AG09309 (cell line): ENCODE measurements around the gene MKRN2.
A peak's percentile ranks its signal among the peaks of the same experiment; 100 is the strongest.

ENCODE experiments used
- DNase-seq: peaks from one replicate; pipeline ENCODE4 v3.0.0-alpha.2; 2010; ENCODE audit warnings: low read depth
- H3K4me3 ChIP-seq: 2 replicates; pipeline ENCODE4 v1.5.1; 2011; ENCODE audit warnings: mild to moderate bottlenecking, low read depth, low read length, moderate library complexity; ENCODE audit not compliant: control insufficient read depth
- TF ChIP-seq, protein P1 (sequence below): IDR thresholded peaks from 2 replicates; pipeline ENCODE4 v1.5.1; 2011; ENCODE audit warnings: mild to moderate bottlenecking, low read depth, low read length, inconsistent platforms; ENCODE audit not compliant: insufficient read depth, control insufficient read depth; ENCODE audit errors: missing control alignments

The MKRN2 gene

DNA sequence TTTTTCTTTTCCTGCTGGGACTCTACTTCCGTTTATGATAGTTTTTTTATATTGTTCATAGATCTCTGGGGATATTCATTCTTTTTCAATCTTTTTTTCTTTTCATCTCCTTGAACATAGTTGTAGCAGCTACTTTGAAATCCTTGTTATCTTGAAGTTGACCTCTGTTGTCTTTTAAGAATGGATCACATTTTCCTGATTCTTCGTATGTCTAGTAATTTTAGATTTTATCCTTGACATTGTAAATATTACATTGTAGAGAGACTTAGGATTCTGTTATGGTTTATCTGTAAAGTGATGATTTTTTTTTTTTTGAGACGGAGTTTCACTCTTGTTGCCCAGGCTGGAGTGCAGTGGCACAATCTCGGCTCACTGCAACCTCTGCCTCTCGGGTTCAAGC, 20.5 kb downstream of the MKRN2 start:
- no peak overlapping the region for H3K4me3 ChIP-seq
- TF ChIP-seq, protein P1, sequence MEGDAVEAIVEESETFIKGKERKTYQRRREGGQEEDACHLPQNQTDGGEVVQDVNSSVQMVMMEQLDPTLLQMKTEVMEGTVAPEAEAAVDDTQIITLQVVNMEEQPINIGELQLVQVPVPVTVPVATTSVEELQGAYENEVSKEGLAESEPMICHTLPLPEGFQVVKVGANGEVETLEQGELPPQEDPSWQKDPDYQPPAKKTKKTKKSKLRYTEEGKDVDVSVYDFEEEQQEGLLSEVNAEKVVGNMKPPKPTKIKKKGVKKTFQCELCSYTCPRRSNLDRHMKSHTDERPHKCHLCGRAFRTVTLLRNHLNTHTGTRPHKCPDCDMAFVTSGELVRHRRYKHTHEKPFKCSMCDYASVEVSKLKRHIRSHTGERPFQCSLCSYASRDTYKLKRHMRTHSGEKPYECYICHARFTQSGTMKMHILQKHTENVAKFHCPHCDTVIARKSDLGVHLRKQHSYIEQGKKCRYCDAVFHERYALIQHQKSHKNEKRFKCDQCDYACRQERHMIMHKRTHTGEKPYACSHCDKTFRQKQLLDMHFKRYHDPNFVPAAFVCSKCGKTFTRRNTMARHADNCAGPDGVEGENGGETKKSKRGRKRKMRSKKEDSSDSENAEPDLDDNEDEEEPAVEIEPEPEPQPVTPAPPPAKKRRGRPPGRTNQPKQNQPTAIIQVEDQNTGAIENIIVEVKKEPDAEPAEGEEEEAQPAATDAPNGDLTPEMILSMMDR = no peak
- no peak for DNase-seq

DNA sequence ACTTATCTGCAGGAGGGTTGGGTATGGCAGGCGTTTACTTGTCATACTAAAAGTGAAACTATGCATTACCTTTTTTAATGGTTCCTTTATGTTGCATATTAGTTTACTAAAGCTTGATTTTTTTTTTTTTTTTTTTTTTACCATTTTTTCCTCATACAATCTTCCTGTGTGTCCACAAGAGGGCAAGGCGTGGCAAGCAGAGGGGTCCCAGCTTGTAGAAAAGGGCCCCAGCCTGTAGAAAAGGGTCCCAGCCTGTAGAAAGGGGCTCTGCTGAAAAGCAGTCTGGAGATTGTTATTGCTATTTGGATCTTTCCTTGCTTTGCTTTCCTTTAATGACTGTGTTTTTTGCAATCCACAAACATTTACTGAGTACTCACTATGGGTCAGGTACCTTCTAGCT, 21.9 kb downstream of the MKRN2 start:
- no peak for DNase-seq
- TF ChIP-seq, protein P1 = peak; percentile 25
- H3K4me3 ChIP-seq = no peak overlapping the region

DNA sequence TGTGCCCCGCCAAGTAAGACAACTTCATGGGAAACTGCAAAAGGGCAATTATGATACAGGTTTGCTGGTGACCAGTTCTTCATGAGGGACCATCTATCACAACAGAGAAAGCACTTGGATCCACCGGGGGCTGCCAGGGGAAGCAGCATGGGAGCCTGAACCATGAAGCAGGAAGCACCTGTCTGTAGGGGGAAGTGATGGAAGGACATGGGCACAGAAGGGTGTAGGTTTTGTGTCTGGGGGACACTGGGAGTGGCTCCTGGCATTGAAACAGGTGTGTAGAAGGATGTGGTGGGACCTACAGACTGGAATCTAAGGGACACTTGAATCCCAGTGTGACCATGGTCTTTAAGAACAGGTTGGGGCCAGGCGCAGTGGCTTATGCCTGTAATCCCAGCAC, 22.6 kb downstream of the MKRN2 start:
- no peak for DNase-seq
- TF ChIP-seq, protein P1 = no peak
- H3K4me3 ChIP-seq = no peak overlapping the region

DNA sequence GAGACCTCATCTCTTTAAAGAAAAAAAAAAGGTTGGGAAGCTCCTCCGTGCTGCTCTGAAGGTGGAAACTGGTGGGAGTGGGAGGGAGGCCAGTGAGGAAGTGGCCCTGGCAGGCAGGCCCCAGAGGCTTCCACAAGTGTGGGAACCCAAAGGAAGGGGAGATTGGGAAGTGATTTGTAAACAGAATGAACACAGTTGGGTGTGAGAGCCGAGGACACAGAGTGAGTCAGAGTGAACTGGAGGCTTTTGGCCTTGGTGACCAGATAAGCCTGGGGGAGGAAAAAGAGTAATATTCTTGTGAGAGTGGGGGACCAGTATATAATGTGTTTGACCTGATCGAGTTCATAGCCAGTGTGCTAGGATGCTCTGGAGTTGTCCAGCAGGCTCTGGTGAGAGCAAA, 23.0 kb downstream of the MKRN2 start:
- TF ChIP-seq, protein P1 = no peak
- DNase-seq = no peak
- no peak overlapping the region for H3K4me3 ChIP-seq

DNA sequence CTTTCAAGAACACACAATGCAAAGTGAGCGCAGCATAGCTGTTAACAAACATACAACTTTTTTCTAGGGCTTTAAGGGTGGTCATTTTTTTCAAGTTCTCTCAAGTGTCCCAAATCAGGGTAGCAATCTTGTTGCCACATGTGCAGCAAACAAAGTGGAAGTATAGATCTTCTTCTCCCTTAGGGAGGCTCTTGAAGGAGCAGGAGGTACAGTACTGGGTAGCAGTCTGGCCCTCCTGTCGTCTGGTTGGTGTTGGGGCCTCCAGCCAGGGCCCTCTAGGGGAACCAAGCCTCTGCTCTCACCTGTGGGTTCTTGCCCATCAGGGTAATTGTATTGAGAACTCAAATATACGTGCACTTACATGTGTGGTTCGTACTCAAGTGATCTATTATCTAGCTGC, 25.8 kb downstream of the MKRN2 start:
- TF ChIP-seq, protein P1 = no peak

DNA sequence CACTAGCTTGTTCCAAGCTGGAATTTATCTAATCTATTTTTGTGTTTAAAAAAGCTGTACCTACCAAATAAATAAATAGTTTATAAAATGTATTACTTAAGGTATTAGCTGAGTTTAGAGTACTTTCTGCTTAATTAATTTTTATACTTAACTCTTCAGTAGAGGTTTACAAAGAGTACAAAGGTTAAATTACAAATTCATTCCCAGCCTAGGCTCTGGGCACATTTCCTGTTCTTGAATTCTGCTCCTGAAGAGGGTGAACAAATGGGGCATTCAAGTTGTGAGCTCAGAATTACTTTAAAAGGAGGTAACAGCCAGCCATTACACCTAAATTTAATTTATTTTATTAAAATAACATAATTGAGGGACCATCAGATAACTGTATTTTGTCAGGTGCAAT, 26.4 kb downstream of the MKRN2 start:
- TF ChIP-seq, protein P1 = no peak
- no peak overlapping the region for H3K4me3 ChIP-seq
- DNase-seq = no peak

More for the DNA sequence above, 25.8 kb downstream of the MKRN2 start:
- DNase-seq = no peak
- H3K4me3 ChIP-seq = no peak overlapping the region

DNA sequence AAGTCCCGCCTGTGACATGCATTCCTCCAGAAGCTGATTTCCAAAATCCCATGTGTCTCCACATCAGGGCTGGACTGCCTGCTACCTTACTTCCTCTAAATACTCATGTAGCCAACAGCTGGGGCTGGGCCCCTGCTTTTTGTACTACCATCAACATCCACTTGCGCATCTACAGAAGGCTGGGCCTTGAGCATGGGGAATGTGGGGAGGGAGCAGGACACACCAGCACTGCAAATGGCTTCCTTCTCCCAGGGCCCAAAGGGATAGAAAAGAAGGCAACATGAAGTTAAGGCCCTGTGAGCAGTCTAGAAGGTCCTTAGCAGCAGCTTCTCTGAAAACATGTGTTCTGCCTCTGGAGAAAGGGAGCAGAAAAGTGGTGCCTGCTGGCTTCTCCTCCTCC, 27.2 kb downstream of the MKRN2 start:
- TF ChIP-seq, protein P1 = no peak
- DNase-seq = no peak
- no peak overlapping the region for H3K4me3 ChIP-seq
